ENCODE results near the gene DNAJC10. TPM values are rescaled to one million over a fixed set of nuclear protein-coding genes. Genes with fewer than 3 reads are reported as not detected.
"Not testable (repeated sequence)": the region's sequence is repeated elsewhere in the genome, so short reads cannot be mapped to it uniquely, and the experiment has no call there.

The DNAJC10 gene
- total RNA-seq, 1 donor: 116 TPM

- TF ChIP-seq CTCF (IDR thresholded peaks at IDR 0.05; ENCODE audit: insufficient read depth, low read depth, low read length): no peak
- DNase-seq (ENCODE audit: low read depth): no peak
Observed at GRCh38 chr2:182706751-182707150, 9.3 kb upstream of the DNAJC10 start.

GRCh38 chr2:182713601-182714000 is 2.5 kb upstream of the DNAJC10 start:
- H3K4me3 ChIP-seq (ENCODE audit: low read depth, low read length): no peak overlapping the region
- TF ChIP-seq CTCF (IDR thresholded peaks at IDR 0.05; ENCODE audit: insufficient read depth, low read depth, low read length): no peak
- no peak for DNase-seq (ENCODE audit: low read depth)

More at GRCh38 chr2:182706751-182707150, 9.3 kb upstream of the DNAJC10 start:
- H3K4me3 ChIP-seq (ENCODE audit: low read depth, low read length): no peak overlapping the region

DNA sequence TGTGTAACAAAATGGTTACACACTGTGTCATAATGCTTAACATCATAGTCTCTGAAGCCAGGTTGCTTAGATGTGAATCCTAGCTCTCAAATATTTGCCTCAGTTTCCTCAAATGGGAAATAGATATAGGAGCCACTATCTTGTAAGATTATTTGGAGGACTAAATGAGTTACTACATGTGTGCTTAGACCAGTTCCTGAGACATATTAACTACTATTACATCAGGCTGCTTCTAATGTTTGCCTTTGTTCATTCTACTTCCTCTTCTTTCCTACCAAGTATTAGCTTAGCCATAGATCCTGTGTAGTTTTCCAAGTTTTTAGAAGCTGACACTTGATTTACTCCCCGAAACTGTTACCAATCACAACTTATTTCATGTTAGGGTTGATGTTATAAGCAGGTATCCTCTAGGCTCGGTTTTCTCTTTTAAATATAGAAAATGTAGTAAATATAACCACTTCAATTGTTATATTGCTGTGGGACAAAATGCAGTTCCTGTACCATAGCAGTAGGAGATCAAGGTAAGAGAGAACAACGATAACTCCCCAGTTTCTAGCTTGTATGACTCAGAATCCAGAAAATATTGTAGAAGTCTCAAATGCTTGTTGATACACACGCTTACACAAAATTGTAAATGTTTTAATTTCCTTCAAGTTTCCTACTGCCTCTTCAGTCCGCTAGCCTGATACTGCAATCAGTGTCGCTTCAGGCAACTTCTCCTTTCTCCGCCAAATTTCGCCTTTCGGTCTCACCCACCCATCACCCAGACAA is 751 bp upstream of the DNAJC10 start:
- no peak for TF ChIP-seq CTCF (IDR thresholded peaks at IDR 0.05; ENCODE audit: insufficient read depth, low read depth, low read length)
- H3K4me3 ChIP-seq (ENCODE audit: low read depth, low read length): peak overlapping the region; percentile 98
- DNase-seq (ENCODE audit: low read depth): peak; percentile 23

DNA sequence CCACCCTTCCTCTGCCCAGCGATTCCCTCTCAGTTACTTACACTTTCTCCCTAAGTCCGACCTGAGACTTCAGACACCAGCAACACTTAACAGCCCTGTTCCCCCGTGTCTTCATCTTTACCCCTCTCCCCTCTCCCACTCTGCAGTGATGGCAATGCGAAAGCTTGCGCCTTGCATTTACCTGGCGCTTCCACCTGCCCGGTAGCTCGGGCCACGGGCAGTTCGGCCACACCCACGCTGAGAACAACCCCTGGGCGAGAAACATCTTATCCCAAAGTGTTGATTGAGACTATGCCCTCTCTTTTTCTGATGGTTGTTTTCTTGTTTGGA is 558 bp downstream of the DNAJC10 start:
- TF ChIP-seq CTCF (IDR thresholded peaks at IDR 0.05; ENCODE audit: insufficient read depth, low read depth, low read length): no peak
- DNase-seq (ENCODE audit: low read depth): peak; percentile 35
- H3K4me3 ChIP-seq (ENCODE audit: low read depth, low read length): peak overlapping the region; percentile 98

DNA sequence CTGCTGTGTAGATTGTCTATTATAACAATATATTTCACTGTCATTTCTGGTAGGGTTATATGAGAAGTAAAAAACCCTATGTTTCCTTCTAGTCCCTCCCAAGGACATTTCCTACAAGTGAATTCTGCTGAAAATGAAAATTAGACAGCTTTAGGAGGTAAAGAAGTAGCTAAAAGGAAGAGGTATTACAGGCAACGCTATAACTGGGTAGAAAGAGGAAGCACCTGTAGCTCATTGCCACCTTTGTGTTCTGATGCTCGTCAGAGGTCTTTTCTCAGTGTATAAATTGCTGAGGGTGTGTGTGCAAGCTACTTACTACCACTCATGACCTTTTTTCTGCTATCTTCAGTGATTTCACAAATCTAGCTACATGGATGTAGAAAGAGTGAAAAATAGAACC is 1.4 kb downstream of the DNAJC10 start:
- H3K4me3 ChIP-seq (ENCODE audit: low read depth, low read length): peak overlapping the region; percentile 98
- no peak for DNase-seq (ENCODE audit: low read depth)
- TF ChIP-seq CTCF (IDR thresholded peaks at IDR 0.05; ENCODE audit: insufficient read depth, low read depth, low read length): no peak

- DNase-seq (ENCODE audit: low read depth): no peak
- TF ChIP-seq CTCF (IDR thresholded peaks at IDR 0.05; ENCODE audit: insufficient read depth, low read depth, low read length): no peak
- no peak overlapping the region for H3K4me3 ChIP-seq (ENCODE audit: low read depth, low read length)
Observed at GRCh38 chr2:182717816-182718215, 1.8 kb downstream of the DNAJC10 start.

DNA sequence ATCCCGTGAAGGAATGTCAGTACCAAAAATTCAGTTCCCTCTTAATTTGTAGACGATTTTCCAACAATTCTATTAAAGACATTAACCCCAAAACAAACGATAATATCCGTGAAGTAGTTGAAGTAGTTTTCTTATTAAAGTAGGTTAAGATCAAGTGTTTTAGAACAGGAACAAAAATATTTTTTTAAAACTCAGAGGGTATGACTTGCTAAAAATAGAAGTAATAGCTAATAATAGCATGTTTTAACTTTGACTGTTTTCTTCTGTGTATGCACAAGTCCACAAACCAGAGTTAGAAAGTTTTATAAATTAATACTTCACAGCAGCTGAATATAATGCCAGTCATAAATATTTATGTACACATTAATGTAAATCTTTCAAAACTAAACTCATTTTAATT is 2.4 kb downstream of the DNAJC10 start:
- no peak for TF ChIP-seq CTCF (IDR thresholded peaks at IDR 0.05; ENCODE audit: insufficient read depth, low read depth, low read length)
- no peak for DNase-seq (ENCODE audit: low read depth)
- H3K4me3 ChIP-seq (ENCODE audit: low read depth, low read length): no peak overlapping the region

DNA sequence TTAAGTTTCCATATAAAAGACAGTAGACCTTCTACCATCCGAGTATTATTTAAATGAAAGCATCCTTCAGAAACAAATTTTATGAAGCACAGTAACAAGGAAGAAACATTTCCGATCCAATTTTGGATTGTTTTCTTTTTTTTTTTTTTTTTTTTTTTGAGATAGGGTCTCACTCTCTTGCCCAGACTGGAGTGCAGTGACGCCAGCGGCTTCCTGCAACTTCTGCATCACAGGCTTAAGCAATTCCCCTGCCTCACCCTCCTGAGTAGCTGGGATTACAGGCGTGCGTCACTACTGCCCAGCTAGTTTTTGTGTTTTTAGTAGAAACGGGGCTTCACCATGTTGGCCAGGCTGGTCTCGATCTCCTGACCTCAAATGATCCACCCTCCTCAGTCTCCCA is 3.1 kb downstream of the DNAJC10 start:
- H3K4me3 ChIP-seq (ENCODE audit: low read depth, low read length); DNase-seq (ENCODE audit: low read depth): not testable (repeated sequence)

Data from fibroblast of villous mesenchyme (primary cell).